ENCODE results near the gene TMEM181. TPM values are rescaled to one million over a fixed set of nuclear protein-coding genes. Genes with fewer than 3 reads are reported as not detected.

TMEM181 gene
- total RNA-seq, 1 donor from 2014 or later: 31.0 TPM

DNA sequence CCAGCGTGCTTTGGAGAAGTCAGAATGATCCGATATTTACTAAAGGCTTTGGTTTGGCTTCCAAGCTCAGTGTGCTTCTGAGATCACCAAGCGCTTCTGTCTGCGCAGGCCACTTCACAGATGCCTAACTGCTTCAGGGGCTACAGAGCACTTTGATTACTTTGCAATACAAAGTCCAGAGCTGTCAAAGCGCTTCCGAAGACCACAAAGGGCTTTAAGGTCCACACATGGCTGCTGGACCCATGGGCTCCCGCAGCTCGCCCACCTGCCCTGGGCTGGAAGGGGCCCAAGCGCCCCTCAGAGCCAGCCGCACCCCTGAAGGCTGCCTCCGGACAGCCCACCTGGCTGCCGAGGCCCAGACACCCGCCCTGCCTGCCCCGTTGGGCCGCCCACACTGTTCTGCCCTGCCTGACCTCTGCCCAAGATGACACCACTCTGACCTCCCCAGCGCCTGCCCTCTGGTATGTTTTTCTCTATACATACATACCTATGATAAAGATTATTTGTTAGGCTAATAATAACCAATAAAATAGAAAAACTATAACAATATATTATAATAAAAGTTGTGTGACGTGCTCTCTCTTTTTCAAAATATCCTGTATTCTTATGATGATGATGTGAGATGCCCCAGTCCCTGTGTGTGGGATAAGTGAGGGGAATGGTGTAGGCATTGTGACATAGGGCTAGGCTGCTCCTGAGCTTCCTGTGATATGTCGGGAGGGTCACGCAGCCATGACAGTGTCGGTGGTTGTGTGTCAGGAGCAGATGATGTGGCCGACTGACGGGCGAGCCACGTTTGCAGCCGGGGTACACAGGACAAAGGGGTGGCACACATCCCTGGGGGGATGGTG lies 62.0 kb downstream of the TMEM181 start:
- H3K36me3 Mint-ChIP-seq (ENCODE audit: low read depth, unreplicated experiment): peaks cover 35% of the 10 kb centered on the region
- Histone ChIP-seq H3K9me3 (ENCODE audit: insufficient read depth, low read depth, low read length) (no peaks in the 10 kb centered on the region), H3K4me1 (ENCODE audit: insufficient read depth, low read length) (no peaks in the 10 kb centered on the region), H3K36me3 (ENCODE audit: insufficient read depth, low read length) (peaks cover 19% of the 10 kb centered on the region), H3K27me3 (ENCODE audit: insufficient read depth, low read length) (no peaks in the 10 kb centered on the region), H3K27ac (ENCODE audit: low read depth, low read length) (no peak overlapping the region), H3K79me2 (ENCODE audit: insufficient read depth, low read length) (no peaks in the 10 kb centered on the region), H3K9ac (ENCODE audit: low read length) (no peak overlapping the region), H2AFZ (ENCODE audit: low read depth, low read length) (no peak overlapping the region), H4K20me1 (ENCODE audit: insufficient read depth, low read length) (peaks cover 15% of the 10 kb centered on the region), H3K4me2 (ENCODE audit: low read length) (no peak overlapping the region), H3K4me3 (ENCODE audit: insufficient read depth, low read depth, low read length) (no peak overlapping the region)
- no peaks in the 10 kb centered on the region for H3K9me3 Mint-ChIP-seq (ENCODE audit: unreplicated experiment)
- H3K27me3 Mint-ChIP-seq (ENCODE audit: low read depth, unreplicated experiment): no peaks in the 10 kb centered on the region
- no peak overlapping the region for H3K4me3 Mint-ChIP-seq (ENCODE audit: unreplicated experiment)
- H3K27ac Mint-ChIP-seq (ENCODE audit: unreplicated experiment): no peak overlapping the region
- H3K4me1 Mint-ChIP-seq (ENCODE audit: low read depth, unreplicated experiment): peaks cover 11% of the 10 kb centered on the region
- FAIRE-seq: no peak
- no peak for DNase-seq (ENCODE audit: low read depth)
- TF ChIP-seq EZH2 (IDR thresholded peaks at IDR 0.05; ENCODE audit: insufficient read depth, low read length): no peak
- TF ChIP-seq CTCF (IDR thresholded peaks at IDR 0.05; ENCODE audit: insufficient read depth, low read depth, low read length): no peak

GRCh38 chr6:158622545-158623190 lies 62.8 kb downstream of the TMEM181 start:
- Mint-ChIP-seq H3K36me3 (ENCODE audit: low read depth, unreplicated experiment) (peaks cover 35% of the 10 kb centered on the region), H3K4me3 (ENCODE audit: unreplicated experiment) (no peak overlapping the region), H3K9me3 (ENCODE audit: unreplicated experiment) (no peaks in the 10 kb centered on the region), H3K27me3 (ENCODE audit: low read depth, unreplicated experiment) (no peaks in the 10 kb centered on the region), H3K27ac (ENCODE audit: unreplicated experiment) (no peak overlapping the region), H3K4me1 (ENCODE audit: low read depth, unreplicated experiment) (peaks cover 11% of the 10 kb centered on the region)
- no peak for TF ChIP-seq CTCF (IDR thresholded peaks at IDR 0.05; ENCODE audit: insufficient read depth, low read depth, low read length)
- H3K27ac ChIP-seq (ENCODE audit: low read depth, low read length): no peak overlapping the region
- peaks cover 22% of the 10 kb centered on the region for H4K20me1 ChIP-seq (ENCODE audit: insufficient read depth, low read length)
- DNase-seq (ENCODE audit: low read depth): no peak
- no peak for FAIRE-seq
- peaks cover 27% of the 10 kb centered on the region for H3K36me3 ChIP-seq (ENCODE audit: insufficient read depth, low read length)
- H3K4me3 ChIP-seq (ENCODE audit: insufficient read depth, low read depth, low read length): no peak overlapping the region
- no peak overlapping the region for H3K4me2 ChIP-seq (ENCODE audit: low read length)
- H2AFZ ChIP-seq (ENCODE audit: low read depth, low read length): no peak overlapping the region
- no peak overlapping the region for H3K9ac ChIP-seq (ENCODE audit: low read length)
- no peaks in the 10 kb centered on the region for H3K27me3 ChIP-seq (ENCODE audit: insufficient read depth, low read length)
- H3K4me1 ChIP-seq (ENCODE audit: insufficient read depth, low read length): no peaks in the 10 kb centered on the region
- H3K79me2 ChIP-seq (ENCODE audit: insufficient read depth, low read length): no peaks in the 10 kb centered on the region
- H3K9me3 ChIP-seq (ENCODE audit: insufficient read depth, low read depth, low read length): no peaks in the 10 kb centered on the region
